HL-60 (cell line): Measurements from ENCODE around the gene CCDC8.

Experiments
- DNase-seq, 2 experiments: peaks; one replicate each; pipeline ENCODE4 v3.0.0-alpha.2; 2010 to 2020; ENCODE audit warnings: low read depth in 1 of 2, low spot score in 1 of 2
- H3K27ac ChIP-seq: fragments of 250-450 bp; sonication (Bioruptor Pico); replicated peaks from 2 replicates; pipeline ENCODE4 v1.5.1; 2020; ENCODE audit warnings: mild to moderate bottlenecking, moderate library complexity
- H3K27me3 ChIP-seq: fragments of 250-450 bp; sonication (Bioruptor Pico); 2 replicates; pipeline ENCODE4 v1.5.1; 2021; ENCODE audit warnings: mild to moderate bottlenecking, moderate library complexity; ENCODE audit not compliant: insufficient read depth, poor library complexity, severe bottlenecking
- H3K4me3 ChIP-seq: replicated peaks from 2 replicates; pipeline ENCODE4 v1.5.1; 2011; ENCODE audit warnings: mild to moderate bottlenecking, control low read depth, low read length; ENCODE audit not compliant: insufficient read depth
- CTCF ChIP-seq: IDR thresholded peaks from one replicate; pipeline ENCODE4 v1.5.1; 2011; ENCODE audit warnings: low read length, control low read depth, inconsistent platforms; ENCODE audit not compliant: insufficient read depth
- GABPA ChIP-seq: IDR thresholded peaks from 2 replicates; pipeline ENCODE4 v1.6.1; 2012; ENCODE audit warnings: low read depth
- POLR2AphosphoS5 ChIP-seq: IDR thresholded peaks from 2 replicates; pipeline ENCODE4 v1.6.1; 2012; ENCODE audit warnings: low read depth
- REST ChIP-seq: IDR thresholded peaks from 2 replicates; pipeline ENCODE4 v1.6.1; 2012; ENCODE audit warnings: low read depth; ENCODE audit not compliant: insufficient replicate concordance
- SPI1 ChIP-seq: IDR thresholded peaks from 2 replicates; pipeline ENCODE4 v1.6.1; 2012; ENCODE audit warnings: low read depth, mild to moderate bottlenecking, borderline replicate concordance

Gene CCDC8

GRCh38 chr19:46391296-46392251, 21.8 kb downstream of the CCDC8 start:
- Histone ChIP-seq H3K27ac (no peak overlapping the region), H3K4me3 (no peak overlapping the region), H3K27me3 (no peaks in the 10 kb centered on the region)
- DNase-seq = no peak
- TF ChIP-seq CTCF (no peak), GABPA (no peak)

DNA sequence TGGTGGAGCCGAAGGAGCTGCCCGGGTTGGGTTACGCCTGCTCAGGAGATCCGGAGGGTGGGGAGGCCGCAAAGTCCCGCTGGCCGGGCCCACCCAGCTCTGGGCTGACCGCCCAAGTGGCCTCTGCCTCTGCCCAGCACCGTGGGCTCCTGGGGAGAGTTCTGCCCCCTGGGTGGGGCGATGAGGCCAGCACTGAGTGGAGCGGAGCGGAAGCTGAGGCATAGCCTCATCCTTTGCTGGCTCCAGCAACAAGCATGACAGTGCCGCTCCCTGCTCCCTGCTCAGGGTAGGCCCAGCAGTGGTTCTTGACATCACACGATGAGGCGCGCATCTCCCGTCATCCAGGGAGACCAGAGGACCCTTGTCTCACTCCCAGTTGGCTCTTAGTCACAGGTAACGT, 22.5 kb downstream of the CCDC8 start:
- no peak for TF ChIP-seq REST
- TF ChIP-seq POLR2AphosphoS5 = no peak
- no peak for TF ChIP-seq GABPA
- no peak for TF ChIP-seq SPI1
- TF ChIP-seq CTCF = no peak
- DNase-seq = no peak
- Histone ChIP-seq H3K27ac (no peak overlapping the region), H3K27me3 (no peaks in the 10 kb centered on the region), H3K4me3 (no peak overlapping the region)

DNA sequence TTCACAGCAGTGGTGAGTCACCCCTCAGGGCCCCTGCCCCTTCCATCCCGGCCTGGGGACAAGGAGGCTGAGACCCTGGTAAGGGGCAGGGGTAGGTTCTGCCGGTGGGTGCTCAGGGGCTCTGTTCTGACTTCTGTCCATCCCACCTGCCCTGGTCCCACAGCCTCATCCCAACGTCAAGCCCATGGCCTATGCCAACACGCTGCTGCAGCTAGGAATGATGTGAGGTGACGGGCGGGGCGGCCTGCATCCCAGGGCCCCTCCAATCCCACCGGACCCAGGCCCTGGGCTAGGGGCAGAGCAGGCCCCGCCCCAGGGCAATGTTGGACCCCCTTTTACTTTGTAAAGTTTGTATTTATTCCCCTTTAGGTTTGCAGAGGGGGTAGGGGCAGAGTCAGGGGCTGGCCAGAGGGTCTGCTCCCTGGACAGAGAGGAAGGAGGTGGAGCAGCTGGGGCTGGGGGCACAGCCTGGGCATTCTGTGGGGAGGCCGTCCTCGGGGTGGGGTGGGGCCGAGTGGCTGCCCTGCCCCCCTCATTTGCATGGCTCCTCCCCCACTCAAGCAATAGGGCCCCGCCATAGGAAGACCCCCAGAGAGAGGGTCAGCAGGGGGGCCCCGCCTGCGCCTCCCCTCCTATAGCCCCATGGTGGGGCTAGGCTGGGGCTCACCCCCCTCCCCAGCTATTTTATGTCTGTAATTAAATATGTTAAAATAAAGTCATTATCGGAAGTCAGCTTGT, 23.1 kb downstream of the CCDC8 start:
- Histone ChIP-seq H3K27me3 (no peaks in the 10 kb centered on the region), H3K4me3 (no peak overlapping the region), H3K27ac (no peak overlapping the region)
- TF ChIP-seq POLR2AphosphoS5 (no peak), SPI1 (no peak), REST (no peak), CTCF (no peak), GABPA (no peak)
- no peak for DNase-seq
